NCI-H510A (cell line): Measurements from ENCODE around the gene STOM.
"Not testable (repeated sequence)": the region's sequence is repeated elsewhere in the genome, so short reads cannot be mapped to it uniquely, and the experiment has no call there.

Experiments used
- DNase-seq: peaks from one replicate; lab custom pipeline; 2025; lab: John Stamatoyannopoulos, UW

STOM gene

GRCh38 chr9:121301881-121302286 lies 68.2 kb downstream of the STOM start:
- DNase-seq, result no peak

- DNase-seq, result no peak
Observed at GRCh38 chr9:121300283-121301119, 69.5 kb downstream of the STOM start.

- peak; percentile 24 for DNase-seq
Observed at GRCh38 chr9:121299467-121300282, 70.4 kb downstream of the STOM start.

GRCh38 chr9:121298689-121299466 lies 71.2 kb downstream of the STOM start:
- DNase-seq, result peak; percentile 13

GRCh38 chr9:121298016-121298538 lies 72.0 kb downstream of the STOM start:
- DNase-seq, result no peak

- DNase-seq, result no peak
Observed at GRCh38 chr9:121297389-121297788, 72.7 kb downstream of the STOM start.

GRCh38 chr9:121296213-121297127 lies 73.6 kb downstream of the STOM start:
- DNase-seq, result no peak

GRCh38 chr9:121295662-121296191 lies 74.3 kb downstream of the STOM start:
- no peak for DNase-seq

GRCh38 chr9:121294866-121295661 lies 75.0 kb downstream of the STOM start:
- no peak for DNase-seq

GRCh38 chr9:121294151-121294743 lies 75.8 kb downstream of the STOM start:
- no peak for DNase-seq

- DNase-seq, result no peak
Observed at GRCh38 chr9:121292801-121293241, 77.2 kb downstream of the STOM start.

GRCh38 chr9:121292051-121292450 lies 78.0 kb downstream of the STOM start:
- DNase-seq, result no peak

GRCh38 chr9:121291536-121291935 lies 78.5 kb downstream of the STOM start:
- not testable (repeated sequence) for DNase-seq

- DNase-seq, result no peak
Observed at GRCh38 chr9:121289772-121290370, 80.2 kb downstream of the STOM start.

- no peak for DNase-seq
Observed at GRCh38 chr9:121289026-121289771, 80.9 kb downstream of the STOM start.
